ENCODE results near the gene GRIN2C.

Gene GRIN2C

GRCh38 chr17:74848656-74849399, 10.9 kb downstream of the GRIN2C start:
- no peaks in the 10 kb centered on the region for H3K9me3 ChIP-seq (ENCODE audit: control insufficient read depth, low read length)
- H3K9ac ChIP-seq (ENCODE audit: low read length): no peak overlapping the region
- H3K4me1 ChIP-seq (ENCODE audit: control insufficient read depth, insufficient read depth, low read length): no peaks in the 10 kb centered on the region
- H3K4me3 ChIP-seq (ENCODE audit: low read length): no peak overlapping the region
- H3K27me3 ChIP-seq (ENCODE audit: control insufficient read depth, insufficient read depth, low read length): peaks cover 44% of the 10 kb centered on the region
- H3K36me3 ChIP-seq (ENCODE audit: control insufficient read depth, insufficient read depth, low read length): no peaks in the 10 kb centered on the region

DNA sequence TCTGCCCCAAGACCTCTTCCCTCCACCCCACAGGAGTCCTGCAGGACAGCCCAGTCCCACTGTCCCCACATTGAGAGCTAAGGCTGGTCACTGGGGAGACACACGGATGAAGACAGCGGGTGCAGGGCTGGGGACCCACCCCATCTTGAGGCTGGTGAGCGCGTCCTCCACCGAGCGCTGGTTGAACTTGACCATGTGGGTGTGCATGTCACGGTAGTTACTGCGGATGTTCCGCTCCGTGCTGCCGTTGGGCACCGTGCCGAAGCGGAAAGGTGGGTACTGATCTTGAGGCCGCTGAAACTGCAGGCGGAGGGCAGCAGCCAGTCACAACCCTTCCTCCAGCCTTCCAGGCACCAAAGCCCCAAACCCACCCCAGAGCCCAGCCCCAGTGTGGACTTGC, 13.1 kb downstream of the GRIN2C start:
- Histone ChIP-seq H3K27me3 (ENCODE audit: control insufficient read depth, insufficient read depth, low read length) (peaks cover 27% of the 10 kb centered on the region), H3K9ac (ENCODE audit: low read length) (no peak overlapping the region), H3K9me3 (ENCODE audit: control insufficient read depth, low read length) (no peaks in the 10 kb centered on the region), H3K4me1 (ENCODE audit: control insufficient read depth, insufficient read depth, low read length) (peaks cover 4% of the 10 kb centered on the region), H3K4me3 (ENCODE audit: low read length) (no peak overlapping the region), H3K36me3 (ENCODE audit: control insufficient read depth, insufficient read depth, low read length) (no peaks in the 10 kb centered on the region)

GRCh38 chr17:74843352-74843627, 16.4 kb downstream of the GRIN2C start:
- Histone ChIP-seq H3K9ac (ENCODE audit: low read length) (no peak overlapping the region), H3K36me3 (ENCODE audit: control insufficient read depth, insufficient read depth, low read length) (no peaks in the 10 kb centered on the region), H3K4me1 (ENCODE audit: control insufficient read depth, insufficient read depth, low read length) (peaks cover 9% of the 10 kb centered on the region), H3K27me3 (ENCODE audit: control insufficient read depth, insufficient read depth, low read length) (peaks cover 13% of the 10 kb centered on the region), H3K9me3 (ENCODE audit: control insufficient read depth, low read length) (no peaks in the 10 kb centered on the region), H3K4me3 (ENCODE audit: low read length) (no peak overlapping the region)

GRCh38 chr17:74842599-74843351, 16.9 kb downstream of the GRIN2C start:
- Histone ChIP-seq H3K9ac (ENCODE audit: low read length) (no peak overlapping the region), H3K9me3 (ENCODE audit: control insufficient read depth, low read length) (no peaks in the 10 kb centered on the region), H3K36me3 (ENCODE audit: control insufficient read depth, insufficient read depth, low read length) (no peaks in the 10 kb centered on the region), H3K4me3 (ENCODE audit: low read length) (no peak overlapping the region), H3K4me1 (ENCODE audit: control insufficient read depth, insufficient read depth, low read length) (peaks cover 9% of the 10 kb centered on the region), H3K27me3 (ENCODE audit: control insufficient read depth, insufficient read depth, low read length) (peaks cover 13% of the 10 kb centered on the region)

DNA sequence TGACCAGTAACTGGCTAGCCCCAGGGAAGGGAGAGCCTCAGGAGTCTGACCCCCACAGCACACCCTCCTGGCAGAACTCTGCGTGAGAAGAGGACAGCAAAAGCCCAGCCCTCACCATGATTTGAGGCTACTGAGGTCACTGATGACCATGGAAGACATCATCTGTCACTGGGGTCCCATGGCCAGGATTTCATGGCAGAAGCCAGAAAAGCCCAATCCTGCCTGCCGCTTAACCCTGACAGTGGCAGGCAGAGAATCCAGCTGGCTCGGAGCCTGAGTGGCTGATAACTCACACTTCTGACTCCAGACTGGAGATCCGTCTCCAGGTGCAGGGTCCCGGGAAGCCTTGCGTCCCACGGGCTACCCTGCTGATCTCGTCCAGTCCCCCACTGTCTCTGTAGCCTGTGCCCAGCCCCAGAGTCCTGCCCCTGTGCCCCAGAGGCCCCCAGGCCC, 17.5 kb downstream of the GRIN2C start:
- H3K36me3 ChIP-seq (ENCODE audit: control insufficient read depth, insufficient read depth, low read length): no peaks in the 10 kb centered on the region
- H3K27me3 ChIP-seq (ENCODE audit: control insufficient read depth, insufficient read depth, low read length): peaks cover 13% of the 10 kb centered on the region
- no peak overlapping the region for H3K4me3 ChIP-seq (ENCODE audit: low read length)
- H3K9ac ChIP-seq (ENCODE audit: low read length): no peak overlapping the region
- H3K9me3 ChIP-seq (ENCODE audit: control insufficient read depth, low read length): no peaks in the 10 kb centered on the region
- peaks cover 9% of the 10 kb centered on the region for H3K4me1 ChIP-seq (ENCODE audit: control insufficient read depth, insufficient read depth, low read length)

DNA sequence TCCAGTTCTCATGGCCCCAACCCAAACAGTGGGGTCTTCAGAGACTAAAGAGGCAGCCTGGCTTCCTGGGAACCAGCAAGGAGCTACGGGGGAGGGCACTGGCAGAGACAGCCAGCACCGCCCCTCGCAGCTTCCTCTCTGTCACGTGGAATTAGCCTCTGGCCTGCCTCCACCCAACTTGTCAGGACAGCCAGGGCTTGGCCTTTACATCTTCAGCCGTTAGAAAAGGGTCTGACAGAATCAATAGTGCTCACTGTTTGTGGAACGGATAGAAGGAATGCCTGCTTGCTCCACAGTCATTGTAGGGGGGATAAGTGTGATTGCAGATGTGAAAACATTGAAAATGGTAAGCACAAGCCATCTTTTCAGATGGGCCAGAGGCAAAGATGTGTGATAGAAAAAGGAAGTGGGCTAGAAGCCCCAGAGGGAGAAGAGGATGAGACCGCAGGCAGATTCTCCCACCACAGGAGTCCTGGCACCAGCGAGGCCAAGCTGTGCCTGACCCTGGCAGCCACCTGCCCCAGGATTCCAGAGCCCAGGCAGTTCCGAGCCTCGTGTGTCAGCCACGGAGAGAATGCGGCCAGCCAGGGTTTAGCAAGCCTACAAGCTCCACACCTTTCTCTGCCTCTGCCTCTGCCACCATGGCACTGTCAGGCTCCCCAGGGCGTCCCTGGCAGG, 18.6 kb downstream of the GRIN2C start:
- Histone ChIP-seq H3K9me3 (ENCODE audit: control insufficient read depth, low read length) (no peaks in the 10 kb centered on the region), H3K27me3 (ENCODE audit: control insufficient read depth, insufficient read depth, low read length) (peaks cover 13% of the 10 kb centered on the region), H3K9ac (ENCODE audit: low read length) (no peak overlapping the region), H3K4me1 (ENCODE audit: control insufficient read depth, insufficient read depth, low read length) (peaks cover 9% of the 10 kb centered on the region), H3K36me3 (ENCODE audit: control insufficient read depth, insufficient read depth, low read length) (no peaks in the 10 kb centered on the region), H3K4me3 (ENCODE audit: low read length) (no peak overlapping the region)

- H3K9me3 ChIP-seq (ENCODE audit: control insufficient read depth, low read length): no peaks in the 10 kb centered on the region
- H3K36me3 ChIP-seq (ENCODE audit: control insufficient read depth, insufficient read depth, low read length): no peaks in the 10 kb centered on the region
- H3K4me3 ChIP-seq (ENCODE audit: low read length): no peak overlapping the region
- no peak overlapping the region for H3K9ac ChIP-seq (ENCODE audit: low read length)
- peaks cover 9% of the 10 kb centered on the region for H3K4me1 ChIP-seq (ENCODE audit: control insufficient read depth, insufficient read depth, low read length)
- peaks cover 13% of the 10 kb centered on the region for H3K27me3 ChIP-seq (ENCODE audit: control insufficient read depth, insufficient read depth, low read length)
These were observed 19.5 kb downstream of the GRIN2C start for GRCh38 chr17:74839990-74840852.

GRCh38 chr17:74838274-74838673, 21.4 kb downstream of the GRIN2C start:
- Histone ChIP-seq H3K27me3 (ENCODE audit: control insufficient read depth, insufficient read depth, low read length) (peaks cover 4% of the 10 kb centered on the region), H3K36me3 (ENCODE audit: control insufficient read depth, insufficient read depth, low read length) (no peaks in the 10 kb centered on the region), H3K4me1 (ENCODE audit: control insufficient read depth, insufficient read depth, low read length) (peaks cover 9% of the 10 kb centered on the region), H3K9ac (ENCODE audit: low read length) (no peak overlapping the region), H3K9me3 (ENCODE audit: control insufficient read depth, low read length) (no peaks in the 10 kb centered on the region), H3K4me3 (ENCODE audit: low read length) (no peak overlapping the region)

GRCh38 chr17:74836691-74837467, 22.8 kb downstream of the GRIN2C start:
- Histone ChIP-seq H3K27me3 (ENCODE audit: control insufficient read depth, insufficient read depth, low read length) (peaks cover 4% of the 10 kb centered on the region), H3K9me3 (ENCODE audit: control insufficient read depth, low read length) (no peaks in the 10 kb centered on the region), H3K4me1 (ENCODE audit: control insufficient read depth, insufficient read depth, low read length) (peaks cover 5% of the 10 kb centered on the region), H3K9ac (ENCODE audit: low read length) (no peak overlapping the region), H3K4me3 (ENCODE audit: low read length) (no peak overlapping the region), H3K36me3 (ENCODE audit: control insufficient read depth, insufficient read depth, low read length) (no peaks in the 10 kb centered on the region)

DNA sequence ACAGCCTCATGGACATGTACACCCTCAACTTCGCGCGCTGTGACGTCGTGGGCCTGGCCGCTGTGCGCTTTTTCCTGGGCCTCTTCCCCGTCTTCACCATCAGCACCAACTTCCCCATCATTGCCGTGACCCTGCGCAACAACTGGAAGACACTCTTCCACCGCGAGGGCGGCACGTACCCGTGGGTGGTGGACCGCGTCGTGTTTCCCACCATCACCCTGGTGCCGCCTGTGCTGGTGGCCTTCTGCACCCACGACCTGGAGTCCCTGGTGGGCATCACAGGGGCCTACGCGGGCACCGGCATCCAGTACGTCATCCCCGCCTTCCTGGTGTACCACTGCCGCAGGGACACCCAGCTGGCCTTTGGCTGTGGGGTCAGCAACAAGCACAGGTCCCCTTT, 23.5 kb downstream of the GRIN2C start:
- Histone ChIP-seq H3K9me3 (ENCODE audit: control insufficient read depth, low read length) (no peaks in the 10 kb centered on the region), H3K4me3 (ENCODE audit: low read length) (no peak overlapping the region), H3K36me3 (ENCODE audit: control insufficient read depth, insufficient read depth, low read length) (no peaks in the 10 kb centered on the region), H3K27me3 (ENCODE audit: control insufficient read depth, insufficient read depth, low read length) (peaks cover 3% of the 10 kb centered on the region), H3K9ac (ENCODE audit: low read length) (no peak overlapping the region), H3K4me1 (ENCODE audit: control insufficient read depth, insufficient read depth, low read length) (peaks cover 5% of the 10 kb centered on the region)
